Mucosa of rectum (tissue), 2 donors: ENCODE measurements around the gene SRPK3.
A peak's percentile ranks its signal among the peaks of the same experiment; 100 is the strongest.

ENCODE experiments used
- H3K27ac ChIP-seq, 2 donors: one replicate each; pipeline ENCODE4 v1.7.0; 2013; ENCODE audit warnings: inconsistent platforms in 2 of 2, low read depth in 2 of 2, low read length in 2 of 2
- H3K27me3 ChIP-seq, 2 donors: one replicate each; pipeline ENCODE4 v1.7.0; 2013; ENCODE audit warnings: low read length in 2 of 2; ENCODE audit not compliant: control insufficient read depth in 2 of 2, insufficient read depth in 2 of 2
- H3K36me3 ChIP-seq, 2 donors: one replicate each; pipeline ENCODE4 v1.7.0; 2013; ENCODE audit warnings: low read length in 2 of 2; ENCODE audit not compliant: control insufficient read depth in 2 of 2, insufficient read depth in 2 of 2
- H3K4me1 ChIP-seq, 2 donors: one replicate each; pipeline ENCODE4 v1.7.0; 2013; ENCODE audit warnings: low read length in 2 of 2, mild to moderate bottlenecking in 1 of 2; ENCODE audit not compliant: control insufficient read depth in 2 of 2, insufficient read depth in 2 of 2
- H3K4me3 ChIP-seq, 2 donors: one replicate each; pipeline ENCODE4 v1.7.0; 2013; ENCODE audit warnings: low read length in 2 of 2
- H3K9ac ChIP-seq, 2 donors: one replicate each; pipeline ENCODE4 v1.7.0; 2013; ENCODE audit warnings: low read length in 2 of 2, low read depth in 1 of 2, mild to moderate bottlenecking in 1 of 2
- H3K9me3 ChIP-seq, 2 donors: one replicate each; pipeline ENCODE4 v1.7.0; 2013; ENCODE audit warnings: low read length in 2 of 2; ENCODE audit not compliant: control insufficient read depth in 2 of 2
- donor health status: healthy.
- donor health status: Normal muscosa, but diverticular disease.

Gene SRPK3

DNA sequence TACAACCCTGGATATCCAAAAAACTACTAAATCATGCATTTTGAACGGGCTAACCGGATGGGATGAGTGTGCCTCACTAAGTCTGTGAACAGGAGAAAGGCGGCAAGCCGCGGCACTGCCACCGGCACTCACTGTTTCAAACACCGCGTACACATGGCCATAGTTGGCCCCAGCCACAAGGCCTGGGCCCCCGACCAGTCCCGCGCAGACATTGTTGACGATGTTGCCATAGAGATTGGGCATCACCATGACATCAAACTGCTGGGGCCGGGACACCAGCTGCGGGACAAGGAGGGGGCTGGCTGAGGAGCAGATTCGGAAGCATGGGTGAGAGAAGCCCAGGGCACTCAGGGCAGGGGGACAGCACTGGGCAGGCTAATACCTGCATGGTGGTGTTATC is 5.8 kb downstream of the SRPK3 start:
- peaks cover 14 to 15% of the 10 kb centered on the region in 2 donors for H3K36me3 ChIP-seq
- no peak overlapping the region for H3K27ac ChIP-seq
- H3K4me3 ChIP-seq = no peak overlapping the region
- H3K9ac ChIP-seq = no peak overlapping the region
- H3K4me1 ChIP-seq = peaks cover 0 to 3% of the 10 kb centered on the region in 2 donors
- no peaks in the 10 kb centered on the region for H3K9me3 ChIP-seq
- no peaks in the 10 kb centered on the region for H3K27me3 ChIP-seq

- Histone ChIP-seq H3K4me1 (peaks cover 3 to 8% of the 10 kb centered on the region in 2 donors), H3K9me3 (no peaks in the 10 kb centered on the region), H3K27ac (no peak overlapping the region), H3K36me3 (peaks cover 15 to 21% of the 10 kb centered on the region in 2 donors), H3K4me3 (no peak overlapping the region), H3K9ac (no peak overlapping the region), H3K27me3 (no peaks in the 10 kb centered on the region)
These were observed 8.8 kb downstream of the SRPK3 start for GRCh38 chrX:153789654-153790053.

DNA sequence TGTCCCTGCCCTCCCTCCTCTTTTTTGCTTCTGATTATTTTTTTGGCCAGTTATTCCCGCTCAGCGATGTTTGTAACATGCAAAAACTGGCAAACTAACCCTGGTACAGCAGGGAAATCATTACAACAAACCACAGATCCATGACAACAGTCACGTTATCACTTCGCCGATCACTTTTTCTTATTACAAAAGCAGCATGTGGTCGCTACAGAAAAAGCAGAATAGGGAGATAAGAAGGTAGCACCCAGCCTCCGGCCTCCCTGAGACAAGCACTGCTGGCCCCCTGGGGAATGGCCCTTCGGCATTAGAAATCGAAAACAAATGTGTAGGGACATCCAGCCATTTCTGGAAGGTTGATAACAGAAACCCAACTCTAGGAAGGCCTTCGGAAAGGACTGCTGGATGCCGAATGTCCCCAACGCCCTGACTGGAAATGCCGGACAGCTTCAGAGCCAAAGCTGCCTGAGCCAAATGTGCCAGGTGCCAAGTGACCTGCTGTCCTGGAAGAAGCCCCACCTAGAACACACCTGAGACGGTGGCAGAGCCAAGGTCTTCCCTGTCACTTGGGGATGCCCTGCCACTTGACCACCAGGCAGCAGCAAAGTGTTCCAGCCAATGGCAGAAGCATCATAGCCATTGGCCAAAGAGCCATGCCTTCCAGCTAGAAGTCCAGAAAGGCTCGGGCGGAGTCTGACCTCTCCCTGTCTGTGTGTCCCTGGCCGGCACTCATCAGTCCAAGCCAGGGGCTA is 10.4 kb downstream of the SRPK3 start:
- H3K36me3 ChIP-seq = peaks cover 13 to 18% of the 10 kb centered on the region in 2 donors
- no peaks in the 10 kb centered on the region for H3K27me3 ChIP-seq
- H3K4me3 ChIP-seq = no peak overlapping the region
- H3K9ac ChIP-seq = no peak overlapping the region
- no peaks in the 10 kb centered on the region for H3K9me3 ChIP-seq
- peaks cover 11 to 16% of the 10 kb centered on the region in 2 donors for H3K4me1 ChIP-seq
- H3K27ac ChIP-seq = no peak overlapping the region

DNA sequence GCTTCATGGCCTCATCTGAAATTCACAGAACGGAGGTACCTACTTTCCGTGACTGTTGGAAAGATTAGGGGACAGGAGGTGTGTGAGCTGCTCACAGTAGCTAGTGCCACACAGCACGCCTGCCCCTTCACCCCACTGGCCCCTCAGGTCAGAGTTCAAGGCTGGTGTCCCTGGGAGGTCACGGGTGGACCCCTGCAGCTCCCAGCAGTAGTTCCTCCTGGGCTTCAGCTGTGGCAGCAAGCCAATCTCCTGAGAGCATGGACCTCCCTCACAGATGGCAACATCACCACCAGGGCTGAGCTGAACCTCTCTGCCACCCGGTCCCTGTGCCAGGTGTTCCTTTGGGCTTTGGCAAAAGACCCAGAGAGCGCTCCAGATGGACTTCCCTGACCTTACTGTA is 11.5 kb downstream of the SRPK3 start:
- no peak overlapping the region for H3K9ac ChIP-seq

DNA sequence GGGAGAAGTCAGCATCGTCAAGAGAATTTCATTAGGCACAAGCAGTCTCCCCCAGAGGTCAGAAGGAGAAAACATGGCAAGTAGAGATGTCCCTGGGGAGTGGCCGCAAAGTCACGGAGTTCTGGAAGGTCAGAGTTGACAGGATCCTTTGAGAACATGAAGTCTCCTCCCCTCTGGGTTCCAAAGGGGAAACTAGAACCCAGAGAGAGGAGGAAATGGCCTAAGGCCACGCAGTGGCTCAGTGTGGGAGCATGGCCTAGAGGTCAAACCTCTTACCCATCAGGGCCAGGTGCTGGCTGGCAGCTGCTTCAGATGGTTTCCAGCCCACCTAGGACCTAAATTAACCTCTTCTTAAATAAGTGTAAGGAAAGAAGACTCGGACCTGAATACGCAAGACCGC is 12.4 kb downstream of the SRPK3 start:
- H3K4me1 ChIP-seq = peaks cover 11 to 16% of the 10 kb centered on the region in 2 donors
- H3K36me3 ChIP-seq = peaks cover 7 to 18% of the 10 kb centered on the region in 2 donors

More for the DNA sequence above, 11.5 kb downstream of the SRPK3 start:
- H3K27ac ChIP-seq = no peak overlapping the region
- H3K27me3 ChIP-seq = no peaks in the 10 kb centered on the region
- peaks cover 11 to 16% of the 10 kb centered on the region in 2 donors for H3K4me1 ChIP-seq
- H3K4me3 ChIP-seq = peak overlapping the region in 1 of 2 donors; percentile 80
- H3K9me3 ChIP-seq = no peaks in the 10 kb centered on the region
- H3K36me3 ChIP-seq = peaks cover 7 to 17% of the 10 kb centered on the region in 2 donors

GRCh38 chrX:153794018-153794896 is 13.4 kb downstream of the SRPK3 start, which contains the start of the genes IDH3G and SSR4:
TSS of gene IDH3G (minus strand) at chrX:153794375. CDS start at chrX:153794326, 49 bp downstream.
TSS of gene SSR4 (plus strand) at chrX:153794668. CDS start at chrX:153794688, 20 bp downstream.
- peak within 1 kb of the TSS; percentile 92 to 95 for H3K27ac ChIP-seq
- H3K9ac ChIP-seq = peak within 1 kb of the TSS; percentile 80 to 85
- H3K4me1 ChIP-seq = peaks cover 11 to 16% of the 10 kb centered on the region in 2 donors
- H3K36me3 ChIP-seq = peaks cover 7 to 21% of the 10 kb centered on the region in 2 donors
- no peaks in the 10 kb centered on the region for H3K9me3 ChIP-seq
- H3K4me3 ChIP-seq = peak within 1 kb of the TSS; percentile 80
- no peaks in the 10 kb centered on the region for H3K27me3 ChIP-seq

More for the DNA sequence above, 12.4 kb downstream of the SRPK3 start:
- H3K27ac ChIP-seq = peak overlapping the region; percentile 92 to 95
- no peaks in the 10 kb centered on the region for H3K27me3 ChIP-seq
- peak overlapping the region; percentile 80 to 85 for H3K9ac ChIP-seq
- H3K9me3 ChIP-seq = no peaks in the 10 kb centered on the region
- peak overlapping the region; percentile 80 for H3K4me3 ChIP-seq

GRCh38 chrX:153794897-153795816 is 14.3 kb downstream of the SRPK3 start:
- Histone ChIP-seq H3K4me1 (peaks cover 11 to 16% of the 10 kb centered on the region in 2 donors), H3K4me3 (peak overlapping the region; percentile 80), H3K27me3 (no peaks in the 10 kb centered on the region), H3K9me3 (no peaks in the 10 kb centered on the region), H3K36me3 (peaks cover 0 to 19% of the 10 kb centered on the region in 2 donors), H3K27ac (peak overlapping the region; percentile 92 to 95), H3K9ac (peak overlapping the region; percentile 65 to 72)

DNA sequence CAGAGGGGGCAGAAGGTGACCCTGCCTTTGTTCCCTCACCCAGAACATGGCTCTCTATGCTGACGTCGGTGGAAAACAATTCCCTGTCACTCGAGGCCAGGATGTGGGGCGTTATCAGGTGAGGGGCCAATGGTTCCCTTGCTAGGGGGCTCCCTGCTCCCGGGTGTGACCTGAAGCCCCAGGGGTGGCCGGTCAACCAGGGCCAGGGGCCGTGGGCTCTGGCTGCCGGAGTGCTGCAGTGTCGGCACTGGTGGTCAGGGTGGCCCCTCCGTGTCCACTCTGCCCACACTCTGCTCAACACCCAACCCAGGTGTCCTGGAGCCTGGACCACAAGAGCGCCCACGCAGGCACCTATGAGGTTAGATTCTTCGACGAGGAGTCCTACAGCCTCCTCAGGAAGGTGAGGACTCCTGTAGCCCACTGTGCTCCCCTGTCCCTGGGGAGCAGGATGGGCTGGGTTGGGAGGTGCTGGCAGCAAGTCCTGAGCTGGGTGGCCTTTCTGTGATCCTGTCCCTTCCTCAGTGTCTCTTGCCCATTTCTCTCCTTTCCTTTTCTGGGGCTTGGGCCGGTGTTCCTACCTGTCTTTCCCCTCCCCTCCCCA is 16.7 kb downstream of the SRPK3 start:
- H3K36me3 ChIP-seq = peaks cover 0 to 15% of the 10 kb centered on the region in 2 donors

DNA sequence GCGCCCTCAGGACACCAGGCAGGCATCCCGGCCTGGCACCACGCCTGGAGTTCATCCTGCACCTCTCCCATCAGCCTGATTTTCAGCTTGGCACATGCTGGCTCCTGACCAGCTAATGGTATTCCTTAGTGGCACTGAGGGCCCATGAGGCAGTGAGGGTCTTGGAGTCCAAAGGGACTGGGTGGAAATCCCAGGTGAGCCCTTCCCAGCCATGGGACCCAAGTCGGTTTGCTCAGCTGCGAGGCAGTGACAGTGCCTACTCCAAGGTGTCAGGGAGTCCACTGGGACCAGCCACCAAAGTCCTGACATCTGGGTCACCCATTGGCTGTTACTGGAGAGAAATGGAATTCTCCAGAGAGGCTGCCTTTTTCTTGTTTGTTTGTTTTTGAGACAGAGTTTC is 18.5 kb downstream of the SRPK3 start:
- Histone ChIP-seq H3K27ac (no peak overlapping the region), H3K4me1 (peaks cover 8% of the 10 kb centered on the region in 2 donors), H3K9me3 (no peaks in the 10 kb centered on the region), H3K4me3 (no peak overlapping the region), H3K9ac (no peak overlapping the region), H3K36me3 (peaks cover 0 to 11% of the 10 kb centered on the region in 2 donors), H3K27me3 (peaks cover 0 to 2% of the 10 kb centered on the region in 2 donors)

More for the DNA sequence above, 16.7 kb downstream of the SRPK3 start:
- Histone ChIP-seq H3K4me3 (no peak overlapping the region), H3K9me3 (no peaks in the 10 kb centered on the region), H3K4me1 (peaks cover 9 to 16% of the 10 kb centered on the region in 2 donors), H3K9ac (no peak overlapping the region), H3K27ac (no peak overlapping the region), H3K27me3 (peaks cover 0 to 2% of the 10 kb centered on the region in 2 donors)
